HT1080 (cell line): ENCODE data around the gene BCAP29. TPM values are rescaled to one million over a fixed set of nuclear protein-coding genes. Genes with fewer than 3 reads are reported as not detected.
"Not testable (repeated sequence)": the region's sequence is repeated elsewhere in the genome, so short reads cannot be mapped to it uniquely, and the experiment has no call there.

Source experiments
- DNase-seq: peaks from one replicate; pipeline ENCODE4 v3.0.0-alpha.2; 2015; ENCODE audit warnings: low read depth
- polyA plus RNA-seq, 2 experiments: library from polyadenylated mRNA; depleted of rRNA; stranded (reverse); fragments of >200 nt; gene quantifications; 2 replicates each; pipeline ENCODE4 v1.2.3, GENCODE V29; 2015
- total RNA-seq: library from RNA; depleted of rRNA; stranded (reverse); fragments of >200 nt; shearing (Covaris generic); gene quantifications from 2 replicates; pipeline ENCODE4 v1.2.3, GENCODE V29; 2014; rRNA removed

BCAP29 gene, protein sequence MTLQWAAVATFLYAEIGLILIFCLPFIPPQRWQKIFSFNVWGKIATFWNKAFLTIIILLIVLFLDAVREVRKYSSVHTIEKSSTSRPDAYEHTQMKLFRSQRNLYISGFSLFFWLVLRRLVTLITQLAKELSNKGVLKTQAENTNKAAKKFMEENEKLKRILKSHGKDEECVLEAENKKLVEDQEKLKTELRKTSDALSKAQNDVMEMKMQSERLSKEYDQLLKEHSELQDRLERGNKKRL
- total RNA-seq, result 68.0 and 70.1 TPM in 2 replicates
- 97.3 and 148 TPM in 2 replicates for polyA plus RNA-seq (2015; cell fraction: cytosol; rRNA removed)
- polyA plus RNA-seq (2015; cell fraction: nucleus; rRNA removed), result 66.8 and 87.5 TPM in 2 replicates

DNA sequence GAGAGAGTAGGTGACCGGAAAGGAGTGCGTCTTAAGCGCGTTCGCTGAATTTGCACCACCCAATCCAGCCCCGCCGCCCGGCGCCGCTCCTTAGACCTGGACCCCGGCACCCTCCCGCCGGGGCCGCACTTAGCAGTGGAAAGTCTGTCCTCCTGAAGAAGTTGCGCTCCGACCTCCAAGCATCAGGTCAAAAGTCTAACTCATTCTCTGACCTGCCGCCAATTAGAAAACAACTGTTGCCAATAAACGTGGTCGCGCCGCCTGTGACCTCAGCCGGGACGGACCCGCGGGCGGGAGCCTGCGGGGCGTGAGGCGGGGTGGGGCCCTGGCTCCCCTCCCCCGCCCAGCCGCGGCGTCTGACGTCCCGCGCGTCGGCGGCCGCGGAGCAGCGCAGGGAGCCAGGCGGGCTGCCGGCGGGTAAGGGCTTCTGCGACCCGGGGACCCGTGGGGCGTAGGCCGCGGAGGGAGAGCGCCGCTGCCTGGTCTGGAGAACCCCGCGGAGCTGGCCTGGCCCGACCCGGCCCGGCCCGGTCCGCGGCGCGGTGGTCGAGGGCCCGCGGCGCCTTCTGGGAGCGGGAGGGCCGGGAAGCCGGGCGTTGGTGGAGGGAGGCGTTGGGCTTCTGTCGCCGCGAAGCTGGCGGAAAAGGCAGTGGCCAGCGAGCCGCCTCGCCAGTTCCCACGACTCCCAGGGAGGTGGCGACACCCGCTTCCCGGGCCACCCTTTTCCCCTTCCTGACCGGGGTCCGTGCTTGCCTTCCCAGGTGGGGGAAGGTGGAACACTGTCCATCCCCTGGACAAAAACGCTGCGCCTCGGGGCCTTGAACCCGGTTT is at the start of gene BCAP29:
Gene BCAP29 (plus strand): TSS at position 362 of the 831 bp plus-strand sequence. CDS start 527 bp downstream, outside the sequence.
- DNase-seq, result peak; percentile 77

DNA sequence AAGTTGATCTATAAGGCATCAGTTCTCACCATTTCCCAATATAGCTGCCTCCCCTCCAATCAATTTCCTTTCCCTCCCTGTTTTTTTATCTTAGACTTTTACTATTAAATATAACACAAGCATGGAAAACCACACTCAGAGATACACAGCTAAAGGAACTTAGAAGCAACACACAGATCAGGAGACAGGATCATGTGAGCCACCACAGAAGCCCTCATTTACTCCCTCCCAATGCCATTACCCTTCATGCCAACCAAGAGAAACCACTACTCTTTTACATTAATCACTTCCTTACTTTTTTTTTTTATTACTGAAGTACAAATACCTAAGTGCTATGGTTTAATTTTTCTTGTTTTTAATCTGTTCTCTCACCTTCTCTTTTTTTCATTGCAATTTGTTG is 49.3 kb upstream of the BCAP29 start:
- no peak for DNase-seq

DNA sequence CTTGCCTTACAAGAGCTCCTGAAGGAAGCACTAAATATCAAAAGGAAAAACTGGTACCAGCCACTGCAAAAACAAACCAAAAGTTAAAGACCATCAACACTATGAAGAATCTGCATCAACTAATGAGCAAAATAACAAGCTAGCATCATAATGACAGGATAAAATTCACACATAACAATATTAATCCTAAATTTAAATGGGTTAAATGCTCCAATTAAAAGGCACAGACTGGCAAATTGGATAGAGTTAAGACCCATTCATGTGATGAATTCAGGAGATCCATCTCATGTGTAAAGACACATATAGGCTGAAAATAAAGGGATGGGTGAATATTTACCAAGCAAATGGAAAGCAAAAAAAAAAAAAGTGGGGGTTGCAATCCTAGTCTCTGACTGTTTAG is 45.9 kb upstream of the BCAP29 start:
- DNase-seq, result no peak

DNA sequence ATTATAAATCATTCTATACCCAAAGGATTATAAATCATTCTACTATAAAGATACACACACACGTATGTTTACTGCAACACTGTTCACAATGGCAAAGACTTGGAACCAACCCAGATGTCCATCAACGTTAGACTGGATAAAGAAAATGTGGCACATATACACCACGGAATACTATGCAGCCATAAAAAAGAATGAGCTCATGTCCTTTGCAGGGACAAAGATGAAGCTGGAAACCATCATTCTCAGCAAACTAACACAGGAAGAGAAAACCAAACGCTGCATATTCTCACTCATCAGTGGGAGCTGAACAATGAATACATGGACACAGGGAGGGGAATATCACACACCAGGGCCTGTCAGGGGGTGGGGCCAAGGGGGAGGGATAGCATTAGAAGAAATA is 42.8 kb upstream of the BCAP29 start:
- not testable (repeated sequence) for DNase-seq

DNA sequence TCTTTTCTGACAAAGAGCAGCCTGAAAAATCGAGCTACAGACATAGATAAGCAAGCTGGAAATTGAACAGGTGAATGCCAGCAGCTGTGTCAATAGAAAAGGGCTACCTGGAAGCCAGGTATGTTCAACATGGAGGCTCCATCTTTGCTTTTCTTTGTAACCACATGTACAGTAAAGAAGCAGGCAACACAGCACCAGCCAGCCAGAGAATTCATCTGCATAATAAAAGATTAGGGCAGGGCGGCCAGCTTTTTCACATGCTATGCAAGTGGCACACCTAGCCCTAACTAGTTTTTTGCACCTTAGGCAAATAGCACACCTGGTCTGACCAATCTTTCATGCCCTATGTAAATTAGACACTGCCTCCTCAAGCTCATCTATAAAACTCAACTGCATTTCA is 42.0 kb upstream of the BCAP29 start:
- no peak for DNase-seq

DNA sequence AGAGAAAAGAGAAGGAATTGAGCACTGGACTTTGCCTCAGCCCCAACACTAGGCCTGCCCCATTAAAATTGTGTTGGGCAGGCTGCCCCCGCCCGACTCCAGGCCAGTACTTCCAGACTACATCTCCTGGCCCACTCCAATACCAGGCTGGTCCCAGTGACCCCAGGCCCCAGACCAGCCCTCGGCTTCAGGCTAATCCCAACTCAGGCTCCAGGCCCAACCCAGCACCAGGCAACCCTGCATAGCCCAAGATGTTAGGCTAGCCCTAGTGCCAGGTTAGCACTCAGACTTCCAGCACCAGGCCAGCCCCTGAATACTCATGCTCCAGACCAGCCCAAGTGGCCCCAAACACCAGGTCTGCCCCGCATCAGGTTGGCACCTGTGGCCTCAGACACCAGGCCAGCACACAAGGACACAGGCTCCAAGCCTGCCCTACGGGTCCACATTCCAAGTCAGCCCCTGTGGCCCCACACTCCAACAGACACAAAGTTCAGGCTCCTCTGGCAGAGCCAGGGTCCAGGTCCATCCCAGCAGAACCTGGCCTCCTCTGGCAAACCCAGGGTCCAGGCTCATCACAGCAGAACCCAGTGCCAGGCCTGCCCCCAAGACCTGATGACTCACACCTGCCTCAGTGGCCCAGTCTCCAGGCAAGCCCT is 36.6 kb upstream of the BCAP29 start:
- no peak for DNase-seq

DNA sequence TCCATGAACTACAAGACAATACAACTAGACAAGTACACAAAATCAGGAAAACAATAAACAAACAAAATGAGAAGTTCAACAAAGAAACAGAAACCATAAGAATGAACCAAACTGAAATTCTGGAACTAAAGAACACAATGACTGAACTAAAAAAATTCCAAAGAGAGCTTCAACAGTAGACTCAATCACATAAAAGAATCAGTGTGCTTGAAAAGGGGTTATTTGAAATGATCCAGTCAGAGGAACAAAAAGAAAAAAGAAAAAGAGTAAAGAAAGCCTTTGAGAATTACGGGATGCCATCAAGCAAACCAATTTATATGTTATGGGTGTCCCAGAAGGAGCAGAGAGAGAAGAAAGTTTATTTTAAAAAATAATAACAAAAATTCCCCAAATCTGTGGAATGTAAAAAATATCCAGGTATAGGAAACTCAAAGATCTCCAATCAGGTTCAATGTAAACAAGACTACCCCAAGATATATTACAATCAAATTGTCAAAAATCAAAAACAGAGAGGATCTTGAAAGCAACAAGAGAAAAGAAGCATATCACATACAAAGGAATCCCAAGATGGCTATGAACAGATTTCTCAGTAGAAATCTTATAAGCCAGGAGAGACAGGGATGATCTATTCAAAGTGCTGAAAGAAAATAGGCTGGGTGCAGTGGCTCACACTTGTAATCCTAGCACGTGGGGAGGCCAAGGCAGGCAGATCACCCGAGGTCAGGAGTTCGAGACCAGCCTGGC is 35.0 kb upstream of the BCAP29 start:
- no peak for DNase-seq

DNA sequence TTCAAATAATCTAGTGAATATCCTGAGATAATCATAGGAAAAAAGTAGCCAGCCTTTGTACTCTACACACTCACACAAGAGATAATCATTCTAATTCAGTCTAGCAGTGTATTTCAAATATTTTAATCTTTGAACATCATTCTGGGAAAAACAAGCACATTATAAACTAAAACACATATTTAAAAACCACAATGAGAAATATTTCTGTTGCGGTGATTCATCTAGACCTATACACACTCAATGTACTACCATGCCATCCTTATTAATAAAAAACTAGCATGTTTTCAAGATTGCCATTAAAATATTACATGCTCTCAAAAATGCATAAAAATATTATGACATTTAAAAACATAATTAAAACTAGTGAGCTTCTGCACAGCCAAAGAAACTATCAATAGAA is 28.1 kb upstream of the BCAP29 start:
- no peak for DNase-seq

DNA sequence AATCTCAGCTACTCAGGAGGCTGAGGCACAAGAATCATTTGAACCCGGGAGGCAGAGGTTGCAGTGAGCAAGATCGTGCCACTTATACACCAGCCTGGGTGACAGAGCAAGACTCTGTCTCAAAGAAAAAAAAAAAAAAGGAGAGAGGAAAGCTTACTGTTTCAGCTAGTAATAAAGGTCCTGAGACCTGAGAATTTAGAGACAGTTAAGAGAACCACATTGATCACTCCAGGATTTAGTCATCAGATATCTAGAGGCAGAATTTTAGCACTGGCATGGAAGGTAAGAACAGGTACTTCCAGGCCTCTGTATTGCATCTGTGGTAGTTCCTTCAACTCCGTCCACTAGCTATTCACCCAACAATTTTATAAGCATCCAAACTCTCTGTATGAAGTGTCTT is 24.2 kb upstream of the BCAP29 start:
- no peak for DNase-seq

DNA sequence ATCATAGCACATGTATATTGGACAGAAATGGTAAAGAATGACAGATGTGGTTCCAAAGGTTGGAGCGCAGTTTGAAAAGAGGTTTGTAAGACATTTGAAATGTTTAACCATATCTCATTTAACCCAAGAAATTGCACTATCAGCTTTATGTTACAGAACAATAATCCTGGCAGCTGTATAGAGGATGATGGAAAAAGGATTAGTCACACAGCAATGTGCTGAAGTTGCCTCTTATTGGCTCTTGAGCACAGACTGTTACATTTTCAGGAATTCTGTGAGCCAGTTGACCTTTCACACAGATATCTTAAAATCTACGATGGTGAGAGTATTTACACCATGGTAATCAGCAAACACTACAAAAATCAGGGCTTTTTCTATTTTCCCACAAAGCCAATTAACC is 20.2 kb upstream of the BCAP29 start:
- peak; percentile 32 for DNase-seq

DNA sequence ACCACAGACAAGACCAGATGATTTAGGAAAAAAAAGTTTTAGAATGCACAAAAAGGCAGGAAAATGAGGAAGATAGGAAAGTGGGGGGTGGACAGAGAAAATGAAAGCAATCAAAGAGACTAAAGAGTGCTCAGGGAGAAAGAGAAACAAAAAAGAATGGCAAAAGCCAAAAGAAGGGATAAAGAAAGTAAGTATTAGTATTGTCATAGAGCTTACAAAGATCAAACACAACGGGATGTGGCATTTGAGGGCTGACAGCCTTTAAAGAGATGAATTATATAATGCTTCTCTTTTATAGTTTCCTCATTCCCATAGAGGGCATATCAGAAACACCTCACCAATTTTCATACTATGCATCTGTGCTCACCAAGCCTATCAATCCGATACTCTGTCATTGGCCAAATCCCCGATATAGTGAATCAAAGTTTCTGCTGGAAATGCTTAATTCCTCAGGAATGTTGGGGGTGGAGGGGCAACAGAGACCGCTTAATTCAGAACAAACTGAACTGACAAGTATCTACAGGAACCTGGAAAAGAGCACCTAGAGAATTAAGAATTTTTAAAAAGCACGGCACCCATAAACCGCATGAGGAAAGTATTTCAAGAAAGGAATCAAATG is 19.0 kb upstream of the BCAP29 start:
- peak; percentile 17 for DNase-seq

DNA sequence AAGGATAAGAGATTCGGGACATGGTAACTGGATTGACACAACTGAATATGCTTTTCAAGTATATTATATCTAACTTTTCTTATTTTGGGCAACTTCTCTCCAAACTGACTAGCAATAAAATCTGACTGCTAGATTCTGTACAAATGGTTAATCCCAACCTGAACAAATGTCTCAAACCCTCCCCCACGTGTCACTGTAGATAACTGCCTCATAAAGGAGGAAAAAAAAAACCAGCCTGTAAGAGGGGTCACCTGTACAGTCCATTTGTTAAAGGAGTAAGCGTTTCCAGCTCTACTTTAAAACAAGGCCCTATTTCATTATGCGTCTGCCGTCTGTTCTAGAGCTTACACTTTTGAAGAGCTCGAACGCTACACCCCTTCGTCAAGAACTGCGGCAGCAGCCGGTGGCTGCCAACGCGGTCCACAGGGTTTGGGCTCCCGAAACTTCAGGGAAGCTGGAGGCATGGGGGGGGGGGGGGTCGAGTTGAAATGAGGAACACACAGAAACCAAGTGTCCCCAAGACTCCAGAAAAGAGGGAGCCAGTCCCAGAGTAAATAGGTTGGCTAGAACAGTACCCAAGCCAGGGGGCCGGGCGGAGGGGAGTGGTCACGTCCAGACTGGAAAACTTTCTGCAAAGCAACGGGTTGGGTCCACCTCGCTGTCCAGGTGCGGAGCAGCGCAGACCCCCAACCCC is 16.8 kb upstream of the BCAP29 start:
- DNase-seq, result no peak

DNA sequence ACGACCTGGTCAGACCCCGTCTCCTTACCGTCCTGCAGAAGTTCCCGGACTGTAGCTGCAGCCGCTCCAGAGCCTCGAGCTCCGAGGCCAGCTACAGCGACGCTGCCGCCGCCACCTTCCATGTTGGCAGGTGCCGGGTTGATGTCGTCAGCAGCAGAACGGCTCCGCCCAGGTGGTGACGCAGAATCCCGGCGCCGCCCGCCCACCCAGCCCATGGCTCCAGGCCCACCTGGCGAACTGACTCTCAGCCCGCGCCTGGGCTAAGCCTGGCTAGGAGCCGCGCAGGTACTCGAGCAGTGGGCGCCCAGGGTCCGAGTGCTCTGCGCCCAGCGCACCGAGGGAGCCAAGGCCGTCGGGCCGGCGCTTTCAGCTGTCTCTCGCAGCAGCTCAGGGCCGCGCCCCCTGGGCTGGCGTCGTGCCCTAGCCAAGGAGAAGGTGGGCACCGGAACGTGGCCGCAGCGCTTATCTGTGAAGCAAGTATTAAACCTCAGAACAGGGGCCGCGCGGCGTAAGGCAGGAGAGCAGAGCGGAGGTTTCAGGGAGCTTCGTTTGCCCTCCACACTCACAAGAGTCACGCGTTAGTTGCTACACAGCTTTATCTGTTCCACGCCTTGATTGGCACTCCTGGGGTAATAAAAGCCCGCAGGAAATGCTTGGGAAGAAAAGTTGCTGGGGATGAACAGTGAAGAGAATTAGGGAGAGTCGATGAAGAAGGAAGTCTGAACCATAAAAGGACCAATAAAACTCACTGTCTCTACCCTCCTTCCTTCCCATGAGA is 16.1 kb upstream of the BCAP29 start, which contains the start of the genes COG5 and DUS4L:
Gene COG5 (minus strand): TSS at position 146 of the 778 bp plus-strand sequence. CDS start 24 bp downstream, at position 122.
Gene DUS4L (plus strand): TSS at position 197 of the 778 bp plus-strand sequence. CDS start 3,100 bp downstream, outside the sequence.
- peak; percentile 80 for DNase-seq

DNA sequence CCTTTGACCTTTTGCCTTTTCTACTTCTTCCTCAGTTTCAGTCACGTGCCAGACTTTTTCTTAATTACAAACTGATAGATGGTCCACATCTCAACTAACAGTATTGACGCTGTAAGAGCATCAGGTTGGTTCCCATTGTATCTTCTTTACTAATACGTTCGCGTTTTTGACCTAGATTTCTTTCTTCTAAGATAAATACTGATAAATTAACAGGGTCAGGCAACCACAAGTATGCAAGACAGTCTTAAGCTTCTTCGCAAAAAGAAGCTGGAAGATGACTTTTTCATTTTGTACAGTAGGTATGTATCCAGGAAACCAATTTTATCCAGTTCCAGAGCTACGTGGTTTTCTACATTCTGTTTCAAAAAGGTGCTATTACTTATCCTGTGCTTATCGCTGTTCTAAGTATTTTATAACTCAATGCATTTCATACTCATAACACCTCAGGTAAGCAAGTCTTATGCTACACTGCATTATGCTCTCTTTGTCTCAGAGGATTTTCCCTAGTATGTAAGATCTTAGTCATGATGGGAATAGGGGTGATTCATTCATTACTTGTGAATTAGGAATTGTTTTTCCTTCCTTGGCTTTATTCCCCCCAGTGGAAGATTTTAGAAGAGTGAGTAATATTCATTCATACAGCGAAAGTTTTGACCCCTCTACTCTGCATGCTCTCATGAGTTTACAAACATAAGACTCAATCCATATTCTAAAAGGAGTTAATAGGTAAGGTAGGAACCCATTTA is 15.3 kb upstream of the BCAP29 start:
- peak; percentile 92 for DNase-seq

DNA sequence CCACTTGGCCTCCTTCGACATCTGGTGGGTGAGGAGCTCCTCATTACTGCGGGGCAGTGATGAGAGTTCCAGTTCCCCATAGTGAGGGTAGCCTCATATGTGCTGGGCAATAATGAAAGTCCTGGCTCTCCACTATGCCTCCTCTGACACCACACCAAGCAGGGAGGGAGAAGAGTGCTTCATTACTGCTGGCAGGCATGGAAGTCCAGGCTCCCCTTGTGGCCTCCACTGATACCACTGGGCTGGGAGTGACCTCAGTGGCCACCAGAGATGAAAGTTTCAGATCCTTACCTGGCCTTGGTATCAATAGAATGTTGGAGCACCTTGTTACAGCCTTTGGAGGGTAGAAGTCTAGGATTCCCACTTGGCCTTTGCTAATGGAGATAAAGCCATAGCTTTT is 9.7 kb upstream of the BCAP29 start:
- no peak for DNase-seq

DNA sequence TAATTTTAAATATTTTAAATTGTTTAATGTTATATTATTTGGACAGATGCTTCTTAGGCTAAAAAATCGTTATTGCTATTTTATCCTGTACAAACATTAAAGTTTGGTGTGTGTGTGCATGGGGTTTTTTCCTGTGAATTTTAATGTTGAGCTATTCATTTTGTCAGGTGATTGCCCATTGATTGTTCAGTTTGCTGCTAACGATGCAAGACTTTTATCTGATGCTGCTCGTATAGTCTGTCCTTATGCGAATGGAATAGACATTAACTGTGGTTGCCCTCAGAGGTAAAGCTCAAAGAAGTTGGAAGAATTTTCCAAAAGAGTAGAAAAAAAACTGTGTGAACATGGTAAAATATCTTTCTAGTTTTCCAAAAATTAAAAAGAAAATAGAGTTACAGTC is 6.5 kb upstream of the BCAP29 start:
- DNase-seq, result no peak

DNA sequence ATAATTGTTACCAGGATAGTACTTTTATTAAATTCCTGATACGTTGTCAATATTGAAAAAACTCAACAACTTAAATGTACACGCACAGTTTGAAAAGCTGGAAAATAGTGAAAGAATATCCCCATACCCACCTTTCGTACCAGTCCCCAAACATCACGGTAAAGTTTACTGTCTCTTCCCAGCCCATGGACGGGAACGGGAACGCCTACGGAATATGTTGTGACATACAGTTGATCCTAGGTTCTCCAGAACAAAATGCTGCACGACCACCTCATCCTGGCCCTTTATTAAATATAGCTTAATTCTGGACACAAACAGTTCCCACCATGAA is 527 bp upstream of the BCAP29 start:
- no peak for DNase-seq

DNA sequence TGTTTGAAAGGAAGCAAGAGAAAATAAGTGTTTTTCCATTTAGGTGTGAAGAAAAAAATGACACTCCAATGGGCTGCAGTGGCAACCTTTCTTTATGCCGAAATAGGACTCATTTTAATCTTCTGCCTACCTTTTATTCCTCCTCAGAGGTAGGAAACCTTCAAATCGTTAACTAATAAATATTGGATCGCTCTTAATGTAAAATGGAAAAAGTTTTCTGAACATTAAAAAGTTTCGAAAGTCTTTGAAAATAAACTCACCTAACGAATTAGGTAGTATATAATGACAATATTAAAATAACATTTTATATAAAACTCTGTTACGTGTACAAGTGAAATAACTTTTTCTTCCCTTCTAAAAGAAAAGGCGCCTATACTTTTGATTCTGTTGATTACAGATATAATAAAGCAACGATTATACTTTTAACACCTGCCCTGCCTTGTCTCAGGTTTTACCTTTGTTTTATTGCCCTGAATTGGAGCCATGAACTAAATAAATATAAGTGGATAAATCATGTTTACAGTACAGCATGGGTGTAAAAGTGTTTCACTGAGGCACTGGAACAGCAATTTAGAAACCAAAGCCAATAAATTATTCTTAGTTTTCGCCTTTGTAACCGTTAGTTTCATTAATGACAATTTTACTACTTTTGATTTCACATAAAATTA is 804 bp downstream of the BCAP29 start:
- DNase-seq, result no peak
